ENCODE results near the gene GABARAP.

The GABARAP gene

GRCh38 chr17:7239091-7240027 lies 2.9 kb downstream of the GABARAP start, which contains the start of gene PHF23:
TSS of gene PHF23 (minus strand) at chr17:7239457. CDS start at chr17:7239279, 178 bp downstream.
- DNase-seq (ENCODE audit: low read depth in 2 of 2): peak; percentile 97 to 98

GRCh38 chr17:7238420-7239090 lies 3.7 kb downstream of the GABARAP start:
- DNase-seq (ENCODE audit: low read depth in 2 of 2): no peak

- DNase-seq (ENCODE audit: low read depth in 2 of 2): peak; percentile 80 to 85
Observed at GRCh38 chr17:7237761-7238419, 4.4 kb downstream of the GABARAP start.

GRCh38 chr17:7237266-7237760 lies 4.9 kb downstream of the GABARAP start:
- DNase-seq (ENCODE audit: low read depth in 2 of 2): no peak

GRCh38 chr17:7236808-7237207 lies 5.4 kb downstream of the GABARAP start:
- DNase-seq (ENCODE audit: low read depth in 2 of 2): no peak

GRCh38 chr17:7235693-7236665 lies 6.3 kb downstream of the GABARAP start:
- no peak for DNase-seq (ENCODE audit: low read depth in 2 of 2)

GRCh38 chr17:7234083-7234951 lies 7.9 kb downstream of the GABARAP start, which contains the start of gene DVL2:
TSS of gene DVL2 (minus strand) at chr17:7234517. CDS start at chr17:7234262, 255 bp downstream.
- DNase-seq (ENCODE audit: low read depth in 2 of 2): peak; percentile 91 to 94

GRCh38 chr17:7233701-7234082 lies 8.6 kb downstream of the GABARAP start:
- no peak for DNase-seq (ENCODE audit: low read depth in 2 of 2)

- no peak for DNase-seq (ENCODE audit: low read depth in 2 of 2)
Observed at GRCh38 chr17:7232114-7232513, 10.1 kb downstream of the GABARAP start.

- DNase-seq (ENCODE audit: low read depth in 2 of 2): no peak
Observed at GRCh38 chr17:7229504-7229903, 12.7 kb downstream of the GABARAP start.

- DNase-seq (ENCODE audit: low read depth in 2 of 2): no peak
Observed at GRCh38 chr17:7228920-7229319, 13.3 kb downstream of the GABARAP start.

- no peak for DNase-seq (ENCODE audit: low read depth in 2 of 2)
Observed at GRCh38 chr17:7226721-7227710, 15.2 kb downstream of the GABARAP start.

GRCh38 chr17:7225711-7226331 lies 16.4 kb downstream of the GABARAP start:
- DNase-seq (ENCODE audit: low read depth in 2 of 2): no peak

- no peak for DNase-seq (ENCODE audit: low read depth in 2 of 2)
Observed at GRCh38 chr17:7224661-7225111, 17.6 kb downstream of the GABARAP start.

- no peak for DNase-seq (ENCODE audit: low read depth in 2 of 2)
Observed at GRCh38 chr17:7224110-7224509, 18.1 kb downstream of the GABARAP start.

- DNase-seq (ENCODE audit: low read depth in 2 of 2): no peak
Observed at GRCh38 chr17:7223375-7223774, 18.9 kb downstream of the GABARAP start.

GRCh38 chr17:7222972-7223292 lies 19.3 kb downstream of the GABARAP start:
- DNase-seq (ENCODE audit: low read depth in 2 of 2): no peak

All from stimulated activated CD8-positive, alpha-beta memory T cell treated with anti-CD3 and anti-CD28 coated beads, Interleukin-15, amount 100 ng/mL, for 48 hours (primary cell).